SK-N-SH (cell line): ENCODE measurements around the gene SLC49A3. TPM values are rescaled to one million over a fixed set of nuclear protein-coding genes. Genes with fewer than 3 reads are reported as not detected.

Source experiments
- CTCF ChIA-PET: fragments of 300-600, 350-600 bp; formaldehyde crosslinking; extraction: SDS; loops from one replicate; lab custom pipeline; 2021; lab: Yijun Ruan, JAX
- POLR2A ChIA-PET: fragments of 350-600 bp; sonication (Branson Sonifier 250); formaldehyde crosslinking; extraction: SDS; loops from one replicate; lab custom pipeline; 2020; ENCODE audit warnings: antibody characterized with exemption, inconsistent platforms; lab: Yijun Ruan, JAX
- DNase-seq: peaks from one replicate; pipeline ENCODE4 v3.0.0; 2012
- H2AFZ ChIP-seq: fragments of 200-600 bp; sonication (generic); 2 replicates; pipeline ENCODE4 v1.8.1; 2016; ENCODE audit warnings: antibody characterized with exemption, mild to moderate bottlenecking, low read depth
- H3F3A ChIP-seq: fragments of 200-600 bp; sonication (generic); replicated peaks from 2 replicates; pipeline ENCODE3; 2016; ENCODE audit warnings: antibody characterized with exemption, mild to moderate bottlenecking; ENCODE audit not compliant: insufficient read depth
- H3K27ac ChIP-seq, 2 experiments: fragments of 200-500 bp in 1 of 2; fragments of 200-600 bp in 1 of 2; sonication (Bioruptor generic) in 1 of 2; sonication (generic), shearing (Covaris generic) in 1 of 2; 2 replicates each; pipeline versions ENCODE4 v1.5.1 to v1.6.1; 2014 to 2016; ENCODE audit warnings: low read depth in 2 of 2, inconsistent platforms in 1 of 2, low read length in 1 of 2, mild to moderate bottlenecking in 1 of 2, mixed read lengths in 1 of 2
- H3K27me3 ChIP-seq: fragments of 200-600 bp; sonication (generic), shearing (Covaris generic); 2 replicates; pipeline ENCODE4 v1.6.1; 2016; ENCODE audit warnings: mixed run types; ENCODE audit not compliant: insufficient read depth
- H3K36me3 ChIP-seq, 2 experiments: fragments of 200-500 bp in 1 of 2; fragments of 200-600 bp in 1 of 2; sonication (Bioruptor generic) in 1 of 2; sonication (generic) in 1 of 2; replicated peaks in 1 of 2; 2 replicates each; pipeline versions ENCODE3 to v1.5.1; 2014 to 2016; ENCODE audit warnings: low read length in 1 of 2, mild to moderate bottlenecking in 1 of 2; ENCODE audit not compliant: insufficient read depth in 2 of 2, control insufficient read depth in 1 of 2
- H3K4me1 ChIP-seq, 2 experiments: fragments of 200-500 bp in 1 of 2; fragments of 200-600 bp in 1 of 2; sonication (Bioruptor generic) in 1 of 2; sonication (generic), shearing (Covaris generic) in 1 of 2; 2 replicates each; pipeline versions ENCODE4 v1.5.1 to v1.6.1; 2014 to 2016; ENCODE audit warnings: low read depth in 1 of 2, low read length in 1 of 2, mixed run types in 1 of 2; ENCODE audit not compliant: insufficient read depth in 2 of 2, control insufficient read depth in 1 of 2
- H3K4me2 ChIP-seq: fragments of 200-600 bp; sonication (generic), shearing (Covaris generic); 2 replicates; pipeline ENCODE4 v1.6.1; 2017; ENCODE audit warnings: mixed run types
- H3K4me3 ChIP-seq, 2 experiments: fragments of 200-500 bp in 1 of 2; fragments of 200-600 bp in 1 of 2; sonication (Bioruptor generic) in 1 of 2; sonication (generic), shearing (Covaris generic) in 1 of 2; 2 replicates each; pipeline versions ENCODE4 v1.5.1 to v1.8.1; 2014 to 2016; ENCODE audit warnings: low read depth in 2 of 2, inconsistent platforms in 1 of 2, low read length in 1 of 2, mild to moderate bottlenecking in 1 of 2, mixed read lengths in 1 of 2, moderate library complexity in 1 of 2
- H3K79me2 ChIP-seq: fragments of 200-600 bp; sonication (generic); 2 replicates; pipeline ENCODE4 v1.8.1; 2017; ENCODE audit warnings: mild to moderate bottlenecking; ENCODE audit not compliant: insufficient read depth
- H3K9ac ChIP-seq: fragments of 200-600 bp; sonication (generic); 2 replicates; pipeline ENCODE4 v1.6.1; 2017; ENCODE audit warnings: mixed run types
- H3K9me2 ChIP-seq: fragments of 200-600 bp; sonication (generic); 2 replicates; pipeline ENCODE4 v1.6.1; 2017; ENCODE audit warnings: mixed run types
- H3K9me3 ChIP-seq: fragments of 200-600 bp; sonication (generic); 2 replicates; pipeline ENCODE4 v1.6.1; 2017; ENCODE audit warnings: mixed run types, mild to moderate bottlenecking, moderate library complexity
- H4K20me1 ChIP-seq: fragments of 200-600 bp; sonication (generic); 2 replicates; pipeline ENCODE4 v1.6.1; 2017; ENCODE audit warnings: mild to moderate bottlenecking, mixed run types; ENCODE audit not compliant: insufficient read depth
- FOSL2 ChIP-seq: IDR thresholded peaks from 2 replicates; pipeline ENCODE4 v1.4.0; 2012; ENCODE audit warnings: low read depth, mild to moderate bottlenecking, moderate library complexity, borderline replicate concordance
- FOXJ3 ChIP-seq: sonication (generic); formaldehyde crosslinking; IDR thresholded peaks from 2 replicates; pipeline ENCODE4 v1.5.1; 2020; ENCODE audit warnings: mild to moderate bottlenecking, missing genetic modification reagents
- FOXM1 ChIP-seq: IDR thresholded peaks from 2 replicates; pipeline ENCODE4 v1.4.0; 2012; ENCODE audit warnings: low read depth, mild to moderate bottlenecking
- GATA2 ChIP-seq: sonication (generic); formaldehyde crosslinking; IDR thresholded peaks from 2 replicates; pipeline ENCODE4 v1.5.0; 2020; ENCODE audit warnings: mild to moderate bottlenecking, missing genetic modification reagents
- JUND ChIP-seq: IDR thresholded peaks from 2 replicates; pipeline ENCODE4 v1.4.0; 2012
- MEF2A ChIP-seq: IDR thresholded peaks from 2 replicates; pipeline ENCODE4 v1.4.0; 2012; ENCODE audit warnings: low read depth, borderline replicate concordance
- MXI1 ChIP-seq: IDR thresholded peaks from 2 replicates; pipeline ENCODE4 v1.6.1; 2012; ENCODE audit warnings: mild to moderate bottlenecking, low read depth, low read length, improper control_type of control experiment
- NRF1 ChIP-seq: IDR thresholded peaks from 2 replicates; pipeline ENCODE4 v1.6.1; 2012; ENCODE audit warnings: low read depth, mild to moderate bottlenecking, low read length
- POLR2AphosphoS5 ChIP-seq: IDR thresholded peaks from 2 replicates; pipeline ENCODE4 v1.6.1; 2012; ENCODE audit warnings: low read depth, low read length
- RAD21 ChIP-seq: IDR thresholded peaks from 2 replicates; pipeline ENCODE4 v1.6.1; 2012; ENCODE audit warnings: mild to moderate bottlenecking, low read length
- RCOR1 ChIP-seq: fragments of 150-350 bp; IDR thresholded peaks from 2 replicates; pipeline ENCODE4 v1.6.1; 2017; ENCODE audit warnings: antibody characterized with exemption, low read length
- SIN3A ChIP-seq: IDR thresholded peaks from 2 replicates; pipeline ENCODE4 v1.6.1; 2012; ENCODE audit warnings: low read depth, mild to moderate bottlenecking, low read length, moderate library complexity, borderline replicate concordance
- SMC3 ChIP-seq: IDR thresholded peaks from 2 replicates; pipeline ENCODE4 v1.6.1; 2012; ENCODE audit warnings: low read depth, low read length, improper control_type of control experiment
- TAF1 ChIP-seq: IDR thresholded peaks from 2 replicates; pipeline ENCODE4 v1.6.1; 2012; ENCODE audit warnings: low read depth, mild to moderate bottlenecking, low read length, moderate library complexity, borderline replicate concordance
- TCF12 ChIP-seq: IDR thresholded peaks from 2 replicates; pipeline ENCODE4 v1.4.0; 2012
- TEAD4 ChIP-seq: IDR thresholded peaks from 2 replicates; pipeline ENCODE4 v1.4.0; 2012; ENCODE audit warnings: mild to moderate bottlenecking, borderline replicate concordance; ENCODE audit not compliant: insufficient read depth
- USF2 ChIP-seq: fragments of 150-350 bp; IDR thresholded peaks from 2 replicates; pipeline ENCODE4 v1.6.1; 2017; ENCODE audit warnings: antibody characterized with exemption, low read length, low read depth, borderline replicate concordance
- WGBS: methylation state at CpG from one replicate; pipeline ENCODE4 v1.1.6; 2017; ENCODE audit warnings: low lambda C conversion rate; 5-methylcytosine and 5-hydroxymethylcytosine counted together
- polyA plus RNA-seq, 3 experiments: library from polyadenylated mRNA; depleted of rRNA; stranded (reverse); fragments of >200 nt; gene quantifications; 2 replicates each; pipeline ENCODE4 v1.2.3, GENCODE V29; 2012
- TF ChIP-seq, protein P1 (sequence below): IDR thresholded peaks from 2 replicates; pipeline ENCODE4; 2012
- TF ChIP-seq, protein P2 (sequence below): IDR thresholded peaks from 2 replicates; pipeline ENCODE4 v1.4.0; 2012; ENCODE audit warnings: low read depth, borderline replicate concordance

The SLC49A3 gene
- polyA plus RNA-seq, 1 of the 3 experiments (the other 2 are of a cell fraction), result 0.05 TPM

GRCh38 chr4:653080-653821 lies 35.7 kb downstream of the SLC49A3 start:
- no peak overlapping the region for H3K9ac ChIP-seq
- no peaks in the 10 kb centered on the region for H3K9me3 ChIP-seq
- H3K27ac ChIP-seq, result no peak overlapping the region
- TF ChIP-seq RCOR1, result no peak
- no peak for TF ChIP-seq FOSL2
- no peak for TF ChIP-seq FOXM1
- no peak for TF ChIP-seq TAF1
- no peak for TF ChIP-seq USF2
- TF ChIP-seq FOXJ3 (CRISPR knock-in tag), result no peak
- TF ChIP-seq, protein P1, sequence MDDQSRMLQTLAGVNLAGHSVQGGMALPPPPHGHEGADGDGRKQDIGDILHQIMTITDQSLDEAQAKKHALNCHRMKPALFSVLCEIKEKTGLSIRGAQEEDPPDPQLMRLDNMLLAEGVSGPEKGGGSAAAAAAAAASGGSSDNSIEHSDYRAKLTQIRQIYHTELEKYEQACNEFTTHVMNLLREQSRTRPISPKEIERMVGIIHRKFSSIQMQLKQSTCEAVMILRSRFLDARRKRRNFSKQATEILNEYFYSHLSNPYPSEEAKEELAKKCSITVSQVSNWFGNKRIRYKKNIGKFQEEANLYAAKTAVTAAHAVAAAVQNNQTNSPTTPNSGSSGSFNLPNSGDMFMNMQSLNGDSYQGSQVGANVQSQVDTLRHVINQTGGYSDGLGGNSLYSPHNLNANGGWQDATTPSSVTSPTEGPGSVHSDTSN, result no peak
- H3K9me2 ChIP-seq, result no peaks in the 10 kb centered on the region
- WGBS, result 64% methylated on average over 13 of the region's 35 CpGs
- DNase-seq, result no peak
- no peaks in the 10 kb centered on the region for H3K79me2 ChIP-seq
- H3K27me3 ChIP-seq, result peaks cover 13% of the 10 kb centered on the region; the same call in 1 of the 2 replicates
- no peaks in the 10 kb centered on the region for H3K36me3 ChIP-seq
- H3K4me2 ChIP-seq, result no peak overlapping the region
- ChIA-PET POLR2A (no interaction called here), CTCF (interaction anchor here (0.6 to 1.6 kb wide), 3 partner anchors 11 to 534 kb away, joined by 3 to 5 read pairs (median 3); no protein-coding TSS in a partner anchor)
- peaks cover 0 to 14% of the 10 kb centered on the region in 2 experiments; a peak in 1 of 4 replicates for H3K4me1 ChIP-seq
- H3F3A ChIP-seq, result no peaks in the 10 kb centered on the region
- H3K4me3 ChIP-seq, result no peak overlapping the region
- H2AFZ ChIP-seq, result no peak overlapping the region
- no peaks in the 10 kb centered on the region for H4K20me1 ChIP-seq

DNA sequence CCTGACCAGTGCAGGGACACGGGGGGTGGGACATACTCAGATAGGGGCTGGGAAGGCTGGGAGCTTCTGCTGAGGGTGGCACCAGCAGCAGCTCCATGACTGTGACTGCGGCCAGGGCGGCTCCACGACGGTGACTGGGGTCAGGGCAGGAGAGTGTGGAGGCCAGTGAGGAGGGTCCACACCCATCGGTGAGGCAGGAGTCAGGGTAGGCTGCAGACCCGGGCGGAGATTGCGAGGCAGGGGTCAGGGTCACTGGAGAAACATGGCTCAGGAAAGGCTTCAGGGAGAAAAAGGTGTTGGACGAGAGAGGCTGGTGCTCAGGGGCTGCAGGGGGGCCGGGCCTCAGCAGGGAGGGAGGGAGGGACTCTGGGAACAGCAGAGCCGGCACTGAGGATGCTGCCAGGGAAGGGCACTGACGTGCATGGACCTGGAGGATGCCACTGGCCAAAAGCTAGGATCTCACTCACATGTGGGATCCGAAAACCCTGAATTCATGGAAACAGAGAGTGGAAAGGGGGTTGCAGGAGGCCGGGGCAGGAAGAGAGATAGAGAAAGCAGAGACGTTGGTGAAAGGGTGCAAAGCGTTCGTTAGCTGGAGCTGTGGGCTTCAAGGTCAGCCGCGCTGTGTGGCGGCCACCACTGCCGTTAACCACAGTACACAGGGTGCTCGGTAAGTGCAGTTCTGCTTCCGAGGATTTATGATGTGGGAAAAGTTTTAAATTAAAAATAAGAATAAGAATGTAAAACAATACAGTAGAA lies 36.9 kb downstream of the SLC49A3 start:
- H3K36me3 ChIP-seq, result no peaks in the 10 kb centered on the region
- H3K9ac ChIP-seq, result no peak overlapping the region
- WGBS, result 54% methylated on average over 22 of the region's 24 CpGs
- H3K9me3 ChIP-seq, result no peaks in the 10 kb centered on the region
- H3K27ac ChIP-seq, result no peak overlapping the region
- CTCF ChIA-PET, result interaction anchor here (0.9 to 1.6 kb wide), 3 partner anchors 12 to 49 kb away, joined by 3 to 5 read pairs (median 3); no protein-coding TSS in a partner anchor
- DNase-seq, result no peak
- H4K20me1 ChIP-seq, result no peaks in the 10 kb centered on the region
- no peaks in the 10 kb centered on the region for H3K79me2 ChIP-seq
- no peak overlapping the region for H2AFZ ChIP-seq
- H3K4me2 ChIP-seq, result no peak overlapping the region
- no peaks in the 10 kb centered on the region for H3F3A ChIP-seq
- TF ChIP-seq USF2 (no peak), NRF1 (no peak), MEF2A (no peak), SMC3 (no peak), JUND (no peak), RAD21 (no peak), POLR2AphosphoS5 (no peak), TCF12 (no peak), SIN3A (no peak), MXI1 (no peak), GATA2 (CRISPR knock-in tag) (no peak), TEAD4 (no peak)
- TF ChIP-seq, protein P2, sequence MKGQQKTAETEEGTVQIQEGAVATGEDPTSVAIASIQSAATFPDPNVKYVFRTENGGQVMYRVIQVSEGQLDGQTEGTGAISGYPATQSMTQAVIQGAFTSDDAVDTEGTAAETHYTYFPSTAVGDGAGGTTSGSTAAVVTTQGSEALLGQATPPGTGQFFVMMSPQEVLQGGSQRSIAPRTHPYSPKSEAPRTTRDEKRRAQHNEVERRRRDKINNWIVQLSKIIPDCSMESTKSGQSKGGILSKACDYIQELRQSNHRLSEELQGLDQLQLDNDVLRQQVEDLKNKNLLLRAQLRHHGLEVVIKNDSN, result no peak
- TF ChIP-seq, all 33 proteins: peak for 0
- peaks cover 0 to 9% of the 10 kb centered on the region in 2 experiments; a peak in 1 of 4 replicates for H3K4me1 ChIP-seq
- peaks cover 13% of the 10 kb centered on the region; the same call in 1 of the 2 replicates for H3K27me3 ChIP-seq
- H3K9me2 ChIP-seq, result no peaks in the 10 kb centered on the region
- no peak overlapping the region for H3K4me3 ChIP-seq
- POLR2A ChIA-PET, result no interaction called here
